ENCODE data around the gene SRGAP1. TPM values are rescaled to one million over a fixed set of nuclear protein-coding genes. Genes with fewer than 3 reads are reported as not detected.

The SRGAP1 gene
- total RNA-seq, 1 experiment from 2014 or later, result 0.10 TPM

DNA sequence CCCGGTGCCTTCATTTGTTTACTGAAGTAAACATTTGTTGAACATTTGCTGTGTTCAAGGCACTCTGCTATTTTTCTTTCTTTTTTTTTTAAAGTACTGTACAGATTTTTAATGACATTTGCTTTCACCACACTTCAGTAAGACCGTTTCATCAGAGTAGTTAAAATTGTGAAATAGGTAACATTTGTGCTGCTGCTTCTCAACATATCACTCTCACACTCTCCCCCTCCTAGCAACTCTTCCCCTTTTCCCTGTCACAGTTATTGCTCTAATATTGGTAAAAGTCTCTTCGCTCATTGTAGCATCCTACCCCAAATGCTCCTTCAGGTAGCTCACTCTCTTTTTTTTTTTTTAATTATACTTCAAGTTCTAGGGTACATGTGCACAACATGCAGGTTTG is 49.6 kb downstream of the SRGAP1 start:
- in situ Hi-C loops (cut with HindIII; ENCODE audit: low sequenced_read_pairs), result no loop called here
- DNase-seq (ENCODE audit: low spot score), result no peak

DNA sequence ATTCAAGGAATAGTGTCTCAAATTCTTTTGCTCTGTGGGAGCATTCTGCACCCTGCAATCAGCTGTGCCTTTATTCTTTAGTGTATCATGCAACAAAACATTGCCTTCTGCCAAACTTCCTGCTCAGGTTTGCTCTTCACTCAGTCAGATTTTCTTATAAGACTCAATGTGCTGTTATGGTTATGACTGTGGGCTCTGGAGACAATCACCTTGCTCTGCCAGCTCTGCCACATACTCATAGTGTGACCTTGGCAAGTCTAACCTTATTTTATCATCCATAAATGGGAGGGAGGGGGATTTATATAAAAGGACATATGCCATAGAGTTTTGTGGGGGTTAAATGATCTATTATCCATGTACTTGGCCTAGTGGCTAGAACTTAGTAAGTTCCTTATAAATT is 51.3 kb downstream of the SRGAP1 start:
- in situ Hi-C loops (cut with HindIII; ENCODE audit: low sequenced_read_pairs), result no loop called here
- no peak for DNase-seq (ENCODE audit: low spot score)

DNA sequence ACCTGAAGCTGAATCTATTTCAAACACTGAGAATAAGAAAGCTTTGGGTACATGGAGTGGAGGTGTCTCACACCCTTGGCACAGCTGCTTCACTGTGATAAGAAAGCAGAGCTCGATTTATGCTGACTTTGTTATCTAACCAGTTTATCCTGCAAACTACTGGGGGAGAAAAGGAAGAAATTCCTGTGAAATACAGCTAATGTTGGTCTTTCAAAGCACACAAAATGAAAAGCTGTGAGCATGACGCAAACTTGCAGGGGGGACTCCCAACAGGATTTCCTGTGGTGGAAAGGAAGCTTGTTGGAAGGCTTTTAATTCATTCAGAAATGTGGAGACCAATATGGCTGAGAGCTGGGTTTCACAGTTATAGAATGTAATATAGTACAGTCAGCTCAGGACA is 53.4 kb downstream of the SRGAP1 start:
- in situ Hi-C loops (cut with HindIII; ENCODE audit: low sequenced_read_pairs), result no loop called here
- no peak for DNase-seq (ENCODE audit: low spot score)

DNA sequence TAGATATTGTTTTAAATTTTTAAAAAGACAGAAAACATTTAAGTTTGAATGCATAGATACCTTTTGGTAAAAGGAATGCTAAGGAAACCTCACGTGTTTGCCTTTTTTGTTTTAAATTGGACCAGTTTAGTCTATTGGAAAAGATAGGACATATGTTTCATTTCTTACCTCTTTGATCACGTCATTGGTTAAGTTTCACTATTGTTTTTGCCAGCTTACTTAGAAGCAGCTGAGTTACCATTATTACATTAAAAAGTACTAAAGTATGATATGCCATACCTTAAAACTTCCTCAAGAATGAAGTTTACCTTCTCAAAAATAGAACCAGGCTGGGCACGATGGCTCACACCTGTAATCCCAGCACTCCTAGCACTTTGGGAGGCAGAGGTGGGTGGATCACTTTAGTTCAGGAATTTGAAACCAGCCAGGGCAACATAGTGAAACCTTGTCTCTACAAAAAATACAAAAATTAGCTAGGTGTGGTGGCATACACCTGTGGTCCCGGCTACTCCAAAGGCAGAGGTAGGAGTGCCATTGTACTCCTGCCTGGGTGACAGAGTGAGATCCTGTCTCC is 54.4 kb downstream of the SRGAP1 start:
- DNase-seq (ENCODE audit: low spot score), result no peak
- in situ Hi-C loops (cut with HindIII; ENCODE audit: low sequenced_read_pairs), result no loop called here

DNA sequence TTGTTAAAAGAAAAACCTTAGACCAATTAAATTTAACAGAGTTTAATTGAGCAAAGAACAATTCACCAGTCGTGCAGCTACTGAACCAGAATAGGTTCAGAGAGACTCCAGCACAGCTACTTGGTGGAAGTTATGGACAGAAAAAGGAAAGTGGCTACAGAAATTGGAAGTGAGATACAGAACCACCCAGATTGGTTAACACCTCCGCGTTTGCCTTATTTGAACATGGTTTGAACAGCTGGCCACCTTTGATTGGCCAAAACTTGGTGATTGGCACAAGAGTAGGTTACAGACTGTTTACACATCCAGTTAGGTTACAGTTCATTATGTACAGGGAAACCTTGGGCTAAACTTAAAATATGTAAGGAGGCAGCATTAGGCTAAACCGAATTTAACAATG is 54.9 kb downstream of the SRGAP1 start:
- DNase-seq (ENCODE audit: low spot score), result no peak
- in situ Hi-C loops (cut with HindIII; ENCODE audit: low sequenced_read_pairs), result no loop called here

DNA sequence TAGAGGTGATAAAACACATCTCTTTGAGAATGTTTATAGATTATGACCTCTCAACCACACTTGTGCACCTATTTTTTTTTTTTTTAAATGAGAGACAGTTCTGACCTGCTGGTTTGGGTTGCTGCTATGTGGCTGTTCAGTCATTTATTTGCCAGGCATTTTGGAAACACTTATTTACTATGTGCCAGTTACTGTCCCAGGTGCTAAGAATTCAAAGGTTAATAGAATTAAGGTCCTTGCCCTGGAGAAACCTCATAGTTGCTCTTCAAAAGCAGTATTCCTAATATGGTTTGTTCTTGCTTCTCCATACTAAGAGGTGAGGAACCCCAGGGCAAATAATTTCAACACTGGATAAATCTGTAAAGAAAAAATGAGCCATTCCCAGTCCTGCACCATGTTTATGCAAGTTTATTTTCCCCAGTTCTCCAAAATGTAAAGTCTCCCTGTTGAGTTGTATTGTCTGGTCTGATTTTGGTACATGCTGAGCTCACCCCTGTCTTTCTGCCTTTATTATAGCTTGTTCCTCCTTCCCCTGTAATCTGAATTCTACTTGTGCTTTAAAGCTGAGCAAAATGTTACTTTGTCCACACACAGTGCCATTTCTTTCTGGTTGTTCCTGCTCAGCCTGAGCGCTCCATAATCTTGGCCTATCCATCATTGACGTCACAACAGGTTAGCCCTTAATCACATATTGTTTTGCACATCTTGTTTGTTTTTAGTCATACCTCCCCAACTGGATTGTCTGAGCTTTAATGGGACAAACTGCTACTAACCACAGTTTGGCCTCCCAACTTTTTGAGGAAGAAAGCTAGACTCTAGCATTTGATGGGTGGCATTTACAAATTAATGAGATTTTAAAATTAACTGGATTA is 56.7 kb downstream of the SRGAP1 start:
- no peak for DNase-seq (ENCODE audit: low spot score)
- in situ Hi-C loops (cut with HindIII; ENCODE audit: low sequenced_read_pairs), result no loop called here

DNA sequence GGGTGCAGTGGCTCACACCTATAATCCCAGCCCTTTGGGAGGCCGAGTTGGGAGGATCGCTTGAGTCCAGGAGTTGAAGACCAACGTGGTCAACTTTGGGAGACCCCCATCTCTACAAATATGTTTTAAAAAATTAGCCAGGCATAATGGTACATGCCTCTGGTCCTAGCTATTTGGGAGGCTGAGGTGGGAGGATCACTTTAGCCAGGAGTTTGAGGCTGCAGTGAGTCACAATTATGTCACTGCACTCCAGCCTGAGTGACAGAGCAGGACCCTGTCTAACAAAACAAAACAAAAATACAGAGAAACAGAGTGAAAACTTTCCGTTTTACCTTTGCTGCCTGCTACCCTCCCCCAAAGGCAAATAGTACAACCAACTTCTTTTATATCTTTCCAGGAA is 60.2 kb downstream of the SRGAP1 start:
- in situ Hi-C loops (cut with HindIII; ENCODE audit: low sequenced_read_pairs), result no loop called here
- no peak for DNase-seq (ENCODE audit: low spot score)

DNA sequence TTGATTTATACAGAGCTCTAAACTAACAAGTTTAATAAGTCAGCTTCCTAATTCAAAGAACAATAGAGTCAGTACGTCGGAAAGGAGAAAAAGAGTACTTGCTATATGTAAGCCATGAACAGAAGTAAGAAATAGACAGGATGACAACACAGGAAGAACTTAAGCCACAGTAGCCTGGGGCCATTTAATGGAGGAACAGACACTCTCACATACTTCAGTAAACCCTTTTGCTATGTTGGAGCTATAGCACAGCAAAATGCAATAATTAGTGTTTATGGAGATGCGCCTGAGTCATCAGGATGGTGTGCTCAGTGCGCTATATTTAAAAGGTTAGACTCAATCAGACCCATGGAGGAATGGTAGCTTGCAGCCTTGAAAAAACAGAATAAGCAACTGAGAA is 61.0 kb downstream of the SRGAP1 start:
- in situ Hi-C loops (cut with HindIII; ENCODE audit: low sequenced_read_pairs), result no loop called here
- DNase-seq (ENCODE audit: low spot score), result no peak

DNA sequence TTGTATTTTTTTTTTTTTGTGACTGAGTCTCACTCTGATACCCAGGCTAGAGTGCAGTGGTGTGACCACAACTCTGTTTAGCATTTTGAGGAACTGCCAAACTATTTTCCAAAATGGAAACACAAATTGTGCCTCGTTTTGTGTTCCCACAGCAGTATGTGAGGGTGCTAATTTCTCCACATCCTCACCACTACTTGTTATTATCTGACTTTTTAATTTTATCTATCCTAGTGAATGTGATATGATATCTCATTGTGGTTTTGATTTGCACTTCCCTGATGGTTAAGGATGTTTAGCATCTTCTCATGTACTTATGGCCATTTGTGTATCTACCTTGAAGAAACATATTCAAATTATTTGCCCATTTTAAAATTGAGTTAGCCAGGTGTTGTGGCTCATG is 62.4 kb downstream of the SRGAP1 start:
- in situ Hi-C loops (cut with HindIII; ENCODE audit: low sequenced_read_pairs), result no loop called here

DNA sequence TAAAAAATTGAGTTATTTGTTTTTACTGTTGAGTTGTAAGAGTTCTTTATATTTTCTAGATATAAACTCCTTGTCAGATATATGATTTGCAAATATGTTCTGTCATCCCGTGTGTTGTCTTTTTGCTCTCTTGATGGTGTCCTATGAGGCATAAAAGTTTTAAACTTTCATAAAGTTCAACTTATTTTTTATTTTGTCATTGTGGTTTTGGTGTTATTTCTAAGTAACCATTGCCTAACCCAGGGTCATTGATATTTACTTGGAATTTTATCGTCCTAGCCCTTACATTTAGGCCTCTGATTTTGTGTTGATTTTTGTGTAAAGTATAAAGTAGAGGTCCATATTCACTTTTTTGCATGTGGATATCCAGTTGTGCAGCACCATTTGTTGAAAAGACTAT is 63.1 kb downstream of the SRGAP1 start:
- no peak for DNase-seq (ENCODE audit: low spot score)
- in situ Hi-C loops (cut with HindIII; ENCODE audit: low sequenced_read_pairs), result no loop called here

More for the DNA sequence above, 62.4 kb downstream of the SRGAP1 start:
- DNase-seq (ENCODE audit: low spot score), result no peak

DNA sequence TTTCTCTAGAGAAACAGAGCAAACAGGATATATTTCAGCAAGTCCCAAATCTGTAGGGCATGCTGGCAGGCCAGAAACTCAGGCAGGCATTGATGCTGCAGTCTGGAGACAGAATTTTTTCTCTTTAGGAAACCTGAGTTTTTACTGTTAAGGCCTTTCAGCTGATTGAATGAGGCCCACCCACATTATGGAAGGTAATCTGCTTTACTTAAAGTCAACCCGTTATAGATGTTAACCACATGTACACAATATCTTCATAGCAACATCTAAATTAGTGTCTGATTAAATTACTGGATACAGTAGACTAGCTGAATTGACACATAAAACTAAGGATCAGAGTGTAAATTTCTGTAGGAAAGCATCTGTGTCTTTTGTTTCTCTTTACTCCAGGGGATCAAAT is 65.2 kb downstream of the SRGAP1 start:
- in situ Hi-C loops (cut with HindIII; ENCODE audit: low sequenced_read_pairs), result no loop called here
- DNase-seq (ENCODE audit: low spot score), result no peak

DNA sequence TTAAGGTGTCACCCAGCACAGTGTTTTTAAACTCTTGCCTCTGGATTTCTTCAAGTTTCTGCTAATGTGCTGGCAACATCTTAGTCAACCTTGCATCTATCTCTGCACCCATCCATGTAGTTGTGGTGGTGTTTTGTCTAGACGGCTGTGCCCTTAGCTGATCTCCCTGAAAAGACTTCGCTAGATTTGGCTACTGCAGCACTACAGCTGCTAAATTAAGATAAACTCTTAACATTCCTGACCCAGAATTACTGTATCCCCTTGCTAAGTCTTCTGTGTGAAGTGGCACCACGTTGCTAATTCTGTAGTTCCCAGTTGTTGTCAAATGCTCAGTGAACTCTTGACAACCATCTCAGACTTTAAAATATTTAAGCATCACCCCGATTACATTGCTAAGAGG is 66.8 kb downstream of the SRGAP1 start:
- in situ Hi-C loops (cut with HindIII; ENCODE audit: low sequenced_read_pairs), result no loop called here
- no peak for DNase-seq (ENCODE audit: low spot score)

DNA sequence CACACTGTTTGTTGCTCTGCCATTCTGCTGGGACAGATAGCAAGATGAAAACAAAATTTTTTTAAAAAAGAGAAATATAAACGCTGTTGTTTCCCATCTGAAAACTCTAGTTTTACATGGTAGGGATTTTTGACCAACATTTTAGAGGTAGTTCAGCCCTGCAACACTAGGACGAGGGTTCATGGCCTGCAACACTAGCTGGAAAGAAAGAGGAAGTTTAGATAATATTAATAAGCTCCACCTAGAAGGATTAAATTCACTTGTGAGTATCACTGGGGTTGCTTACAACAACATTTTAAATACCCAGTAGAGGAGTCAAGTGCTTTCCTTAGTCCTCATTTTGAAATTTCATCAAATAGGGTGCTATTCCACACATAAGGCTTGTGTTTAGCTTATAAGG is 68.2 kb downstream of the SRGAP1 start:
- in situ Hi-C loops (cut with HindIII; ENCODE audit: low sequenced_read_pairs), result no loop called here

DNA sequence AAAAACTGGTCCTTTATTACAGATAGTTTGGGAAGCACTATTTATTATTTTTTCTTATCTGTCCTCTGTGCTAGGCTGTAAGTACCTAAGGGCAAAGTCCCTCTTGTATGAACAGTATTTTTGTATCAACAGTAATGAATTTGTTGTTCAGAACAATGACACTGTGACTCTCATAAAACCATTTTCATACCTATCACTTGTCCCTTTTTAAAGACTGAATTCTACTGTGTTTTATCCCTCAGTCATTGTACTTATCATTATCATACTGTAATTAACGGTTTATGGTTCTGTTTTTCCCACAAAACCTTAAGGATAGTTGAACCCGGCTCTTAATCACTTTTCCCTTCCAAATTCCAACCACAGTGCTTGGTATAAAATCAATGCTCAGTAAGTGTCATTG is 69.4 kb downstream of the SRGAP1 start:
- DNase-seq (ENCODE audit: low spot score), result no peak
- in situ Hi-C loops (cut with HindIII; ENCODE audit: low sequenced_read_pairs), result no loop called here

More for the DNA sequence above, 68.2 kb downstream of the SRGAP1 start:
- no peak for DNase-seq (ENCODE audit: low spot score)

DNA sequence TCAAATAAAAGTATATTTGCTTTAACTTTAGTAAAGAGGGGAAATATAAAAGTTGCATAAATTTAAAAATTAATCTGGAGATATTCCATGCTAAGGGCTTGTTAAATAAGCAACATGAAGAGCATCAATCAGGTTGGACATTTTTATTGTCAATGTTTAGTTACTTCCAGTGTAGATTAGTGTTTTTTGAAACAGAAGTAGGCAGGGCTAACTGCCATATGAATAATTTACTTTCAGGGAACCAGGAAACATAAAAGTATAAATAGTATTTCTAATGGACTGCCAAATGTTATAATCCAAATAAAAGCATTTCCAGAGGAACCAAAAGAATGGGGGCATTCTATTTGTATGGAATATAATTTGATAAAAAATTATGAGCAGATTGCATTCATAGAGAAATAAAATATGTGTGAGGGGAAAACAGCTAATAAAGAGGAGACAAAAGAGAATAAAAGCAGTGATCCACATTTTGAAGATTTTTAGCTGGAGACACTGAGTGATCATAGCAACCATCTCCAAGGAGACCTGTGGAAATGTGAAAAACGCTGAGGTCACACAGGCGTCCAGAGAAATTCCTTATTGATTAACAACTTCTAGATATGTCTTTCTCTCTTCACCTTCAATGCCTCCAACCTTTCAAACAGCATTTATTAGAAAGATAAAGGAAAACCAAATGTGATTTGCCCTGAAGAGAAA is 70.8 kb downstream of the SRGAP1 start:
- DNase-seq (ENCODE audit: low spot score), result no peak
- in situ Hi-C loops (cut with HindIII; ENCODE audit: low sequenced_read_pairs), result no loop called here

DNA sequence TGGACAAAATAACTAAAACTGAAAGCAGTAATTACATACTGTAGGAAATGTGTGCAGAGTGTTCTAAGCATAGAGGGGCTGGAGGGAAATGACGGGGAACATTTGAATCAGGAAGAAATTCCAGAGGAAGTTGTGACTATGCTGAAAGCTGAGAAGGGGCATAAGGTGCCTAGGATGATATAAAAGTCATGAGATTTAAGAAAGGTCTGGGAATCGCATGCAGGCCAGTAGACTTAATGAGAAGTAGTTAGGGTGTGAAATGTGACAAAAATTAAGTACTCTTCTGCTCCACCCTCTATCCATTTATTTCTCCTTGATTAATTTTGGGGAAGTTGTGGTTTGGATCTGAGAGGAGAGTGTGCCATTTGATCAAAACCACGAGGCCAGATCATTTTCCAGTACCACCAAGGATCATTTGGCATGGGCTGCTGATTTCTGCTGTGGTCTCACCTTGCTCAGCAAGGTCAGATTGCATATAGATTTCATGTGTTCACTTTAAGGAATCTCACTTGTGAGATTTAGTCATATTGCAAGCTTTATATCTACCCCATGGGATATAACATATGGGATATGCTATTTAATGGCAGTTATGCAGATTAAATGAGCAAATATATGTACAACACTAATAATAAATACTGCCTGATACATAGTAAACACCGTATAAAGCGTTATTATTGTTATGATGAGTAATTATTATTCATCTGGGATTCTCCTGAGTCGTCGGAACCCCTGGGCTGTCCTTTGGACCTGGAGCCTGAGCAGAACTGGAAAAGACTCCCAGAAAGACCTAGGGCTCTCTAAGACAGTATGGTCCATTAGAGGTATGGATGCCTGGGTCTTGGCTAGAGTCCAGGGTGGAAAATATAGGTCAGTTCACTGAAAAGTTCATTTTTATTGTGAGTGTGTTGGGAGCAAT is 72.3 kb downstream of the SRGAP1 start:
- in situ Hi-C loops (cut with HindIII; ENCODE audit: low sequenced_read_pairs), result no loop called here
- DNase-seq (ENCODE audit: low spot score), result no peak

DNA sequence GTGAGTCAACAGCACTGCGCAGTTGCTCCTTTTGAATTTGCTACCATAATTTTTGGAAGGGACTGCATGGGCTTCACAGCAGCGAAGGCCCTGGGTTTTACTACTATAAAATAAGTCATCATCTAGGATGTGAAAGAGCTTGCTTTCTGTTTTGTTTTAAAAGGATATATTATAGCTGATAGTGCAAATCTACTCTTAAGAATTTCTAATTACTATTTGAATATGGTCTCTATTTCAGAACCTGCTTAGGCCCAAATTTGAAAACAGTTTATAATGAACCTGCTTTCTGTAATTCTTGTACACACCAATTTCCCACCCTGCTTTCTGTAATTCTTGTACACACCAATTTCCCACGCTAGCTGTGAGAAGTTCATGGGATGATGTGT is 73.0 kb downstream of the SRGAP1 start:
- in situ Hi-C loops (cut with HindIII; ENCODE audit: low sequenced_read_pairs), result no loop called here
- DNase-seq (ENCODE audit: low spot score), result no peak

DNA sequence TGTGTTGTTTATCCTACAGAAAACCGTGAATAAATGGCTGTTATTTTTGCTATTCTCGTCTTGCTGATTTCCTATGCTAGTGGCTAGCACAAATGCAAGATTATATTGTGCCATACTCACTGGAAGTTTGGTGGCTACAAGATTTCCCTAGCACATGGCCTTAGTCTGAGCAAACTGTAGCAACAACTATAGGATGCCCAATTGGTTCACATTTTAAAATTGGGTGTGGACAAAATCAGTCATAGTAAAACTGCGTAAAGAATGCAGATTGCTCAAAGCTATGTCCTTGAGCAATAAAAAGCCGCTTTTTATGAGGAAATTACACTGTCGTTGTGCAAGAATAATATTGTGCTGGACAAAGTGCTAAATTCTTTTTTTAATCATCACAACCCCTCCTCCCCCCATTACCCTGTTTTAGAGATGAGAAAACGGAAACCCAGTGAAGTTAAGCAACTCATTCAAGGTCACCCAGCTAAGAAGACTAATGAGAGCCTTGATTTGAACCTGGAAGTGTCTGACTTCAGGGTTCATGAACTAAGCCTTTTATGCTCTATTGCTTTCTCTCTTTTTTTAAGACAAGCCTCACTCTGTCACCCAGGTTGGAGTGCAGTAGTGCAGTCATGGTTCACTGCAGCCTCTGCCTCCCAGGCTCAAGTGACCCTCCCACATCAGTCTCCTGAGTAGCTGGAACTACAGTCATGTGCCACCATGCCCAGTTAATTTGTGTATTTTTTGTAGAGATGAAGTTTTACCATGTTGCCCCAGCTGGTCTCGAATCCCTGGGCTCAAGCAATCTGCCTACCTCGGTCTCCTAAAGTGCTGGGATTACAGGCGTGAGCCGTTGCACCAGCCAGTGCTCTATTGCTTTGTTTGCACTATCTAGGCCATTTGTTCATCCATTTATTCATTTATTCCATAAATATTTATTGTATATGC is 73.6 kb downstream of the SRGAP1 start:
- no peak for DNase-seq (ENCODE audit: low spot score)
- in situ Hi-C loops (cut with HindIII; ENCODE audit: low sequenced_read_pairs), result no loop called here
